Measurements from ENCODE around the gene OR13A1. TPM values are rescaled to one million over a fixed set of nuclear protein-coding genes. Genes with fewer than 3 reads are reported as not detected.

OR13A1 gene
- total RNA-seq, 1 donor from 2014 or later, result not detected

Other genes starting within 250 kb of the OR13A1 start
- gene ALOX5, start 58.6 kb upstream of the OR13A1 start, total RNA-seq, result 36.8 TPM

Measured in mesenteric fat pad (tissue), 1 donor.